ENCODE results near the gene NBPF20. TPM values are rescaled to one million over a fixed set of nuclear protein-coding genes. Genes with fewer than 3 reads are reported as not detected.
A peak's percentile ranks its signal among the peaks of the same experiment; 100 is the strongest.
"Not testable (repeated sequence)": the region's sequence is repeated elsewhere in the genome, so short reads cannot be mapped to it uniquely, and the experiment has no call there.

The NBPF20 gene
- total RNA-seq, 4 donors from 2014 or later = 0.66 to 3.1 (median 2.4) TPM

GRCh38 chr1:145459063-145459462 lies 33.7 kb upstream of the NBPF20 start:
- WGBS, 2 donors = 20 to 91% methylated on average over 1 of the region's 1 CpG
- not testable (repeated sequence) for H3K27ac ChIP-seq; H3K4me3 ChIP-seq; H3K27me3 ChIP-seq; H3K36me3 ChIP-seq; DNase-seq (ENCODE audit: low spot score in 2 of 2); H3K4me1 ChIP-seq; H3K9me3 ChIP-seq

GRCh38 chr1:145454824-145455177 lies 29.4 kb upstream of the NBPF20 start:
- DNase-seq (ENCODE audit: low spot score in 2 of 2); H3K4me1 ChIP-seq; H3K27ac ChIP-seq; H3K36me3 ChIP-seq; H3K9me3 ChIP-seq; H3K27me3 ChIP-seq; H3K4me3 ChIP-seq: not testable (repeated sequence)
- 60 to 78% methylated on average over 2 of the region's 3 CpGs for WGBS, 2 donors

GRCh38 chr1:145453873-145454823 lies 28.7 kb upstream of the NBPF20 start:
- not testable (repeated sequence) for H3K4me1 ChIP-seq; H3K27ac ChIP-seq; H3K36me3 ChIP-seq; H3K9me3 ChIP-seq; H3K4me3 ChIP-seq; H3K27me3 ChIP-seq; DNase-seq (ENCODE audit: low spot score in 2 of 2)
- 12 to 21% methylated on average over 37 to 44 of the region's 86 CpGs for WGBS, 2 donors

GRCh38 chr1:145452506-145452905 lies 27.1 kb upstream of the NBPF20 start:
- not testable (repeated sequence) for H3K27ac ChIP-seq; H3K4me3 ChIP-seq; H3K9me3 ChIP-seq; H3K36me3 ChIP-seq; DNase-seq (ENCODE audit: low spot score in 2 of 2); H3K27me3 ChIP-seq; H3K4me1 ChIP-seq
- no CpG with 5 or more reads among the region's 8 CpGs for WGBS, 2 donors

- not testable (repeated sequence) for H3K27me3 ChIP-seq; DNase-seq (ENCODE audit: low spot score in 2 of 2); H3K36me3 ChIP-seq; H3K9me3 ChIP-seq; H3K4me1 ChIP-seq; H3K27ac ChIP-seq; H3K4me3 ChIP-seq
- WGBS, 2 donors = 4 to 9% methylated on average over 5 to 7 of the region's 8 CpGs
Measured at GRCh38 chr1:145451914-145452313, 26.5 kb upstream of the NBPF20 start.

- DNase-seq (ENCODE audit: low spot score in 2 of 2); H3K27ac ChIP-seq; H3K36me3 ChIP-seq; H3K9me3 ChIP-seq; H3K4me3 ChIP-seq; H3K4me1 ChIP-seq; H3K27me3 ChIP-seq: not testable (repeated sequence)
- 28 to 40% methylated on average over 1 to 10 of the region's 11 CpGs for WGBS, 2 donors
Measured at GRCh38 chr1:145445219-145445618, 19.8 kb upstream of the NBPF20 start.

- not testable (repeated sequence) for H3K36me3 ChIP-seq; H3K4me3 ChIP-seq; H3K9me3 ChIP-seq; H3K27me3 ChIP-seq; DNase-seq (ENCODE audit: low spot score in 2 of 2); H3K4me1 ChIP-seq; H3K27ac ChIP-seq
- 80 to 86% methylated on average over 5 of the region's 5 CpGs for WGBS, 2 donors
Measured at GRCh38 chr1:145442340-145442739, 16.9 kb upstream of the NBPF20 start.

- H3K27ac ChIP-seq; DNase-seq (ENCODE audit: low spot score in 2 of 2); H3K36me3 ChIP-seq; H3K4me1 ChIP-seq: not testable (repeated sequence)
- H3K27me3 ChIP-seq = peaks cover 0 to 55% of the 10 kb centered on the region in 2 donors
- WGBS, 2 donors = 0 to 1% methylated on average over 9 to 19 of the region's 61 CpGs
- peak overlapping the region in 2 of 4 donors; percentile 4 to 26 for H3K4me3 ChIP-seq
- H3K9me3 ChIP-seq = peaks cover 0 to 17% (median 0%) of the 10 kb centered on the region in 4 donors
Measured at GRCh38 chr1:145431363-145432256, 6.2 kb upstream of the NBPF20 start.

- peaks cover 0 to 56% of the 10 kb centered on the region in 2 donors for H3K27me3 ChIP-seq
- peaks cover 0 to 11% (median under 1%) of the 10 kb centered on the region in 4 donors for H3K4me1 ChIP-seq
- H3K4me3 ChIP-seq; H3K36me3 ChIP-seq; H3K27ac ChIP-seq; DNase-seq (ENCODE audit: low spot score in 2 of 2): not testable (repeated sequence)
- H3K9me3 ChIP-seq = peaks cover 0 to 17% (median 0%) of the 10 kb centered on the region in 4 donors
- 8 to 12% methylated on average over 10 to 11 of the region's 15 CpGs for WGBS, 2 donors
Measured at GRCh38 chr1:145430830-145431229, 5.4 kb upstream of the NBPF20 start.

GRCh38 chr1:145429329-145429728 lies 3.9 kb upstream of the NBPF20 start:
- Histone ChIP-seq H3K4me1 (peaks cover 0 to 19% (median 2%) of the 10 kb centered on the region in 4 donors), H3K27me3 (peaks cover 0 to 56% of the 10 kb centered on the region in 2 donors), H3K9me3 (peaks cover 0 to 17% (median 0%) of the 10 kb centered on the region in 4 donors)
- not testable (repeated sequence) for DNase-seq (ENCODE audit: low spot score in 2 of 2); H3K4me3 ChIP-seq; H3K36me3 ChIP-seq; H3K27ac ChIP-seq
- WGBS, 2 donors = 95 to 96% methylated on average over 1 of the region's 1 CpG

GRCh38 chr1:145424612-145425435 lies 579 bp downstream of the NBPF20 start:
- DNase-seq (ENCODE audit: low spot score in 2 of 2); H3K36me3 ChIP-seq: not testable (repeated sequence)
- Histone ChIP-seq H3K27ac (peak overlapping the region in 1 of 4 donors; percentile 63), H3K4me1 (peaks cover 0 to 12% (median 2%) of the 10 kb centered on the region in 4 donors), H3K27me3 (peaks cover 0 to 32% of the 10 kb centered on the region in 2 donors), H3K9me3 (peaks cover 0 to 14% (median 0%) of the 10 kb centered on the region in 4 donors), H3K4me3 (peak overlapping the region; percentile 41 to 73 (median 64))
- 1 to 7% methylated on average over 10 to 21 of the region's 59 CpGs for WGBS, 2 donors

- H3K27ac ChIP-seq; H3K27me3 ChIP-seq; H3K36me3 ChIP-seq; H3K9me3 ChIP-seq; H3K4me1 ChIP-seq; DNase-seq (ENCODE audit: low spot score in 2 of 2); H3K4me3 ChIP-seq: not testable (repeated sequence)
- WGBS, 2 donors = 59 to 60% methylated on average over 6 to 7 of the region's 8 CpGs
Measured at GRCh38 chr1:145415149-145415548, 10.3 kb downstream of the NBPF20 start.
